HG02884 (cell line): ENCODE measurements around the gene OR6J1.
"Not testable (repeated sequence)": the region's sequence is repeated elsewhere in the genome, so short reads cannot be mapped to it uniquely, and the experiment has no call there.

ENCODE experiments used
- ATAC-seq: cut with Tn5 transposase; IDR thresholded peaks from one replicate; pipeline ENCODE4 v1.9.1; 2021; ENCODE audit warnings: mild to moderate bottlenecking, moderate library complexity; ENCODE audit not compliant: unreplicated experiment

OR6J1 gene

DNA sequence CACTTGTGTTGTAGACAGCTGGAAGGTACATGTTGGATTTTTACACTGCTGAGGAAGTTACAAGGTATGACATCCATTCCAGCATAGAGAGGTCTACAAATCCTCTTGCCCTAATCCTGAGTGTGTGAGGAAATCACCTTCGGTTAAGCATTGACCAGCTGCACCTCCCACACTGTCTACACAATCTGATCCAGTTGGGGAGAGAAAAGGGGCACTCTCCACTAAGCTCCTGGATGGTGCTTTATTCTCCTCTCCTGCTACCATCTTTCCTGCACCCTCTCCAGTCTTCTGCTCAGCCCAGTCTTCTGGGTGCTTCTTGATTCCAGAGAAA lies at the start of gene OR6J1:
TSS of gene OR6J1 (minus strand) at position 48 of the 331 bp plus-strand sequence. CDS start 9,541 bp downstream, outside the sequence.
- ATAC-seq = no peak

DNA sequence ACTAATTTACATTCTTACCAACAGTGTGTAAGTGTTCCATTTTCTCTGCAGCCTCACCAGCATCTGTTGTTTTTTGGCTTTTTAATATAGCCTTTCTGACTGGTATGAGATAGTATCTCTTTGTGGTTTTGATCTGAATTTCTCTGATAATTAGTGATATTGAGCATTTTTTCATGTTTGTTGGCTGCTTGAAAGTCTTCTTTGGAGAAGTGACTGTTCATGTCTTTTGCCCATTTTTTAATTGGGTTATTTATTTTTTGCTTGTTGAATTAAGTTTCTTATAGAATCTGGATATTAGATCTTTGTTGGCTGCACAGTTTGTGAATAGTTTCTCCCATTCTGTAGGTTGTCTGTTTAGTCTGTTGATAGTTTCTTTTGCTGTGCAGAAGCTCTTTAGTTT lies 48.0 kb upstream of the OR6J1 start:
- no peak for ATAC-seq

DNA sequence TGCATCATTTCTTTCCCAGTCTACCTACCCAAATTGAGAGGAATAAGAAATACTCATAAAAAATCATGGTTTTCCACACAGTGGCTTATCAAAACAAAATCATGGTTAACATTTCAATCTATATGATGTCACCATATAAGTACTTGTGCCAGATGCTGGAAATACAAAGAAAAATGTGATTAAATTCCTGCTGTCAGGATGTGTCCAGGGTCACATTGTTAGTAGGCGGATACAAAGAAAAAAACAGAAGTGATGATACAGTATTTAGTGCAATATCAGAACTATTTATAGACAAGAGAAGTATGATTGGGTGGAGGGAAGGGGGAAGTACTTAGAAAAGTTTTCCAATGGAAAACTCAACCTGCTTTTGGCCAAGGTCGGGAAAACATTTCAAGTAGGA lies 47.0 kb upstream of the OR6J1 start:
- no peak for ATAC-seq

DNA sequence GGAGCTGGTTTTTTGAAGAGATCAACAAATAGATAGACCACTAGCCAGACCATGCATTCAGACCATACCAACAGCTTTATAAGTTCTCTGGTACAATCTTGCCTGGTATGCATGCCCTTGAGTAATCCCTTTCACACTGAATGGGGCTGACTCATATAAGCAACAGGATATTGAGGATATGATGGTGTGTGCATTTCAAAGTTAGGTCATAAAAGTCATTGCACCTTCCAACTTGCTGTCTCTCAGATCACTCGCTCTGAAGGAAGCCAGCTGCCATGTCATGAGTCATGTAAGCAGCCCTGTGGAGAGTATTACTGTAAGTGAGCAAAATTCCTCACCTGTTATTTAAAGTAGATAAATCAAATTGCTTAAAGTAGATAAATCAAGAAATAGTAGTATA lies 45.0 kb upstream of the OR6J1 start:
- no peak for ATAC-seq

DNA sequence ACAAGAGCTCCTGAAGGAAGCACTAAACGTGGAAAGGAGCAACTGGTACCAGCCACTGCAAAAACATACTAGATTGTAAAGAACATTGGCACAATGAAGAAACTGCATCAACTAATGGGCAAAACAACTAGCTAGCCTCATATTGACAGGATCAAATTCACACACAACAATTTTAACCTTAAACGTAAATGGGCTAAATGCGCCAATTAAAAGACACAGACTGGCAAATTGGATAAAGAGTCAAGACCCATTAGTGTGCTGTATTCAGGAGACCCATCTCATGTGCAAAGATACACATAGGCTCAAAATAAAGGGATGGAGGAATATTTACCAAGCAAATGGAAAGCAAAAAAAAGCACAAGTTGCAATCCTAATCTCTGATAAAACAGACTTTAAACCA lies 43.8 kb upstream of the OR6J1 start:
- ATAC-seq = not testable (repeated sequence)

DNA sequence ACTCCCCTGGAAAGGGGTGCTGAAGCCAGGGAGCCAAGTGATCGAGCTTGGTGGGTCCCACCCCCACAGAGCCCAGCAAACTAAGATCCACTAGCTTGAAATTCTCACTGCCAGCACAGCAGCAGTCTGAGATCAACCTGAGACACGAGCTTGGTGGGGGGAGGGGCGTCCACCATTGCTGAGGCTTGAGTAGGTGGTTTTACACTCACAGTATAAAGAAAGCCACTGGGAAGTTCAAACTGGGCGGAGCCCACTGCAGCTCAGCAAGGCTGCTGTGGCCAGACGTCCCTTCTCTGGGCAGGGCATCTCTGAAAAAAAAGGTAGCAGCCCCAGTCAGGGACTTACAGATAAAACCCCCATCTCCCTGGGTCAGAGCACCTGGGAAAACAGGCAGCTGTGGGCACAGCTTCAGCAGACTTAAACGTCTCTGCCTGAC lies 42.0 kb upstream of the OR6J1 start:
- not testable (repeated sequence) for ATAC-seq

DNA sequence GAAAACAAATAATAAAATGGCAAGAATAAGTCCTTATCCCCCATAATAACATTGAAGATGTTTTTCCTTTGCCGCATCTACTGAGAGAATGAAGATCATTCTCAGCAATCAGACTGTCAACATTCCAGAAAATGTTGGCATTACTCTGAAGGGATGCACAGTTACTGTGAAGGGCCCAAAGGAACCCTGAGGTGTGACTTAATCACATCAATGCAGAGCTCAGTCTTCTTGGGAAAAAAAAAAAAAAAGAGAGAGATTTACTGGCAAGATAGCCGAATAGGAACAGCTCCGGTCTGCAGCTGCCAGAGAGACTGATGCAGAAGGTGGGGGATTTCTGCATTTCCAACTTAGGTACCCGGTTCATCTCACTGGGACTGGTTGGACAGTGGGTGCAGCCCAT lies 41.3 kb upstream of the OR6J1 start:
- no peak for ATAC-seq

DNA sequence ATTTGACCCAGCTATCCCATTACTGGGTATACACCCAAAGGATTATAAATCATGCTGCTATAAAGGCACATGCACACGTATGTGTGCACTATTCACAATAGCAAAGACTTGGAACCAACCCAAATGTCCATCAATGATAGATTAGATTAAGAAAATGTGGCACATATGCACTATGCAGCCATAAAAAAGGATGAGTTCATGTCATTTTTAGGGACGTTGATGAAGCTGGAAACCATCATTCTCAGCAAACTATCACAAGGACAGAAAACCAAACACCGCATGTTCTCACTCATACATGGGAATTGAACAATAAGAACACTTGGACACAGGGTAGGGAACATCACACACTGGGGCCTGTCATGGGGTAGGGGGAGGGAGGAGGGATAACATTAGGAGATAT lies 39.3 kb upstream of the OR6J1 start:
- ATAC-seq = not testable (repeated sequence)

DNA sequence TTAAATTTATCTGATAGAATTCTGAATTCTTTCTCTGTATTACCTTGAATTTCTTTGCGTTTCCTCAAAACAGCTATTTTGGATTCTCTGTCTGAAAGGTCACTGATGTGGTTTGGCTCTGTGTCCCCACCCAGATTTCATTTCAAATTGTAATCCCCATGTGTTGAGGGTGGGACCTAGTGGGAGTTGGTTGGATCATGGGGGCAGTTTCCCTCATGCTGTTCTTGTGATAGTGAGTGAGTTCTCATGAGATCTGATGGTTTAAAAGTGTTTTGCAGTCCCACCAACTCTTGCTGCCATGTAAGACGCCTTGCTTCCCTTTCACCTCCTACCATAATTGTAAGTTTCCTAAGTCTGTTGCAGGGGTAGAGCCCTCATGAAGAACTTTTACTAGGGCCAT lies 34.1 kb upstream of the OR6J1 start:
- ATAC-seq = no peak

DNA sequence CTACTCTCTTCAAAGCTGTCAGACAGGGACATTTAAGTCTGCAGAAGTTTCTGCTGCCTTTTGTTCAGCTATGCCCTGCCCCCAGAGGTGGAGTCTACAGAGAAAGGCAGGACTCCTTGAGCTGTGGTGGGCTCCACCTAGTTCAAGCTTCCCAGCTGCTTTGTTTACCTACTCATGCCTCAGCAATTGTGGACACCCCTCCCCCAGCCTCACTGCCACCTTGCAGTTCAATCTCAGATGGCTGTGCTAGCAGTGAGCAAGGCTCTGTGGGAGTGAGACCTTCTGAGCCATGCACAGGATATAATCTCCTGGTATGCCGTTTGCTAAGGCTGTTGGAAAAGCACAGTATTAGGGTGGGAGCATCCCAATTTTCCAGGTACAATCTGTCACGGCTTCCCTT lies 33.4 kb upstream of the OR6J1 start:
- ATAC-seq = not testable (repeated sequence)

DNA sequence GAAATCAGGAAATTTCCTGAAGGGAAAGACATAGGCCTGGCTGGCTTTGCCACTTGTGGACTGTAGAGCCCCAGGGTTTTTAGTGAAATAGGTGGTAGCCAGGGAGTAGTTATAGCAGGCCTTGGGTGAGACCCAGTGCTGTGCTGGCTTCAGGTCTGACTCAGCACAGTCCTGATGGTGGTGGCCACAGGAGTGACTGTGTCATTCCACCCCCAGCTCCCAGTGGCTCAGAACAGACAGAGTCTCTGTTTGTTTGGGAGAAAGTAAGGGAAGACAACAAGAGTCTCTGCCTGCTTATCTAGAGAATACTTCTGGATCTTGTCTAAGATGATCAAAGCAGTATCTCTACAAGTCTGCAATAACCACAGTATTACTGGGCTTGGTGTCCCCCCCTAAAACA lies 27.5 kb upstream of the OR6J1 start:
- ATAC-seq = no peak

DNA sequence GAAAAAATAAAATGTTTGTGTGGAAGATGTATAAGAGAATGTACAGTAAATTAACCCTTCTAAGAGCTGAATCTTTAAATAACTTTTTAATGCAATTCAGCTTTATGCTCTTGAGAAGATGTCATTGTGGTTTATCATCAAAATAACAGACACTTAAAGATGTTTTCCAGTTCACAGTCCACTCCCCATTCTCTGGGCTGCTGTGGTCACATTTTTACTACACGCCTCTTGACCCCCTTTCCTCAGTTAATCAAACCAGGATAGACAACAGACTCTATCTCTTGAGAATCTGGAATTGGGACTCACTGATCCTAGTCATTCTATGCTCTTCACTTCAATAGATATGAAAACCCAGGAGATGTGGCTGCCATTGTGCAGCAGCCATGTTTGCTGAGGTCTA lies 24.7 kb upstream of the OR6J1 start:
- no peak for ATAC-seq

DNA sequence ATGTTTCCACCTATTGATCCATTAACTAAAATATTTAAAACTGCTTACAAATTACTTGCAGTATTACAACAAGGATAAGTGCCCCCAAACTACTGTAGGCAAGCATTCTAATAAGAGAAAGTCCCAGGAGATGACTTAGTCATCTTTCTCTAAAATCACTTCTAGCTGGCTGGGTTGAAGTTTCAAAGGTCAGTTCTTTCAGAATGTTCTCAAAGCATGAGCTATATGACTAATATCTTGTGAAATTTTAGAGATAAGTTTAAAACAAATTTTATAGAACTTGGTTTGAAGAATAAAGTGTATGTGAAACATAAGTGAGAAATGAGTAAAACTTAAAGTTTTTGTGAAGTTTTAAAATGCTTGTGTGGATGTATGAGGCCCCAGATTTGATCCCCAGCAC lies 24.3 kb upstream of the OR6J1 start:
- ATAC-seq = no peak

DNA sequence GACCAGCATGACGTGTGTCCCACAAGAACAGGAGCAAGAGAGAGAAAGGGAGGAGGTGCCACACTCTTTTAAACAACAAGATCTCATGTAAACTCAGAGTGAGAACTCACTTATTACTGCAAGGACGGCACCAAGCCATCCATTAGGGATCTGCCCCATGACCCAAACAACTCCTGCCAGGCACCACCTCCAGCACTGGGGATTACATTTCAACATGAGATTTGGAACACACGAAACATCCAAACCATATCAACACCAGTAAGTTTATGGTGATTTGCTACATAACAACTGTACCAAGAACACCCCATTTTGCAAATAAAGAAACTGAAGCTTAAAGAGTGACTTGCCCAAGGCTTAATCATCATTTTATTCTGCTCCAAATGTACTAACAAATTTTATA lies 23.7 kb upstream of the OR6J1 start:
- ATAC-seq = no peak

DNA sequence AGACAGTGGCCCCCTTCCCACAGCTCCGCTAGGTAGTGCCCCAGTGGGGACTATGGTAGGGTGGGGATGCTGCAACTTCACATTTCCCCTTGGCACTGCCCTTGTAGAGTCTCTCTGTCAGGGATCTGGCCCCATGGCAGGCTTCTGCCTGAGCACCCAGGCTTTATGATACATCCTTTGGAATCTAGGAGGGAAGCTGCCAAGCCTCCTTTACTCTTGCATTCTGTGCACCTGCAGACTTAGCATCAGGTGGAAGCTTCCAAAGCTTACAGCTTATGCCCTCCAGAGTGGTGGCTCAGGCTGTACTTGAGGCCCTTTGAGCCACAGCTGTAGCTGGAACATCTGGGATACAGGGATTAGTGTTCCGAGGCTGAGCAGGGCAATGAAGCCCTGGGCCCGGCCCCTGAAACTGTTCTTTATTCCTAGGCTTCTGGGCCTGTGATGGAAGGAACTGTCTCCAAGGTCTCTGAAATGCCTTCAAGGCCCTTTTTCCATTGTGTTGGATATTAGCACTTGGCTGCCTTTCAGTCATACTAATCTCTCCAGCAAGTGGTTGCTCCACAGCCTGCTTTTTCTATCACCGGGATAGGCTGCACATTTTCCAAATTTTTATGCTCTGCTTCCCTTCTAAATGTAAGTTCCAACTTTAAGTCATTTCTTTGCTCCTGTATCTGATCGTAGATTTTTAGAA lies 22.2 kb upstream of the OR6J1 start:
- no peak for ATAC-seq

DNA sequence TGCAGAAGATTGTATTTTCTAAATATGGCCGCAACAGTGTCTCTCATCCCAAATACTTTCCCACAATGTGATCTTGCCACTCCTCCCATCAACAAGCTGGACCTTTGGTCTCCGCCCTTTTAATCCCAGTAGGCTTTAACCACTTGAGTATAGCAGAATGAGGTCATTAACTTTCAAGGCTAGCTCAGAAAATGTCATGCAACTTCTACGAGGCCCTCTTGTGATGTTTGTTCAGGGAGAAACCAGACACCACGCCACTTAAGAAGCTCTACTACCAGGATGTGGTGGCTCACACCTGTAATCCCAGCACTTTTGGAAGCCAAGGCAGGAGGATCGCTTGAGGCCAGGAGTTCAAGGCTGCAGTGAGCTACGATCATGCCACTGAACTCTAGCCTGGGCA lies 20.1 kb upstream of the OR6J1 start:
- no peak for ATAC-seq

DNA sequence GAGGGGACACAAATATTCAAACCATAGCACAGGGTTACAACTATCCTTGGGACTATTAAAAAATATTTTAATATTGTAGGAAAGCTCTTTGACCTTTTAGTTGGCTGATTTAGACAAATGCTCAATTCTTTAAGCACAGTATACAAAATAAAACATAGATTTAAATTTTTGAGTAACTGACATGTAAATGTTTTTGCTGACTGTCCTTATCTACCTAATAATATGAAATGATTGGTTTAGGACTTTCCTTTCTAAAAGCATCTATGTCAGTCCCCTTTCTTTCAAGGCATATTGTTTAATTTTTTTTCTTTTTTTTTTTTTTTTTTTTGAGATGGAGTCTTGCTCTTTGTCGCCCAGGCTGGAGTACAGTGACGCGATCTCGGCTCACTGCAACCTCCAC lies 16.5 kb upstream of the OR6J1 start:
- ATAC-seq = no peak

DNA sequence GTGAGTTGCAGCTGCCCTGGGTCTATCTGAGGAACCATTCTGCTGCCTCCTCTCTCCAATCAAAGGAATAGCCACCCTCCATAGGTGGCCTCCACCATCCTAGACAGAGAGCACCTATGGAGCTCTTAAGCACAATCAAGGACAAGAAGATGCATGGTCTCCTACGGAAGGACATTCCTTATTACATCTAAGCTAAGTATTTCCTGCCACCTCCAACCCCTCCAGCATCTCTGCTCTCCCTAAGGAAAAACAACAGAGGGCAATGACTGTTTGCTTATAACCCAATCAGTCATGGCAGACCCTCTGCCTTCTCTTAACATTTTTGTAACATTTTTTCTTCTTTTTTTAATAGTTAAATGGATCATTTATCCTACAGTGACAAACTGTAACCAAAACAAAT lies 14.8 kb upstream of the OR6J1 start:
- ATAC-seq = no peak

DNA sequence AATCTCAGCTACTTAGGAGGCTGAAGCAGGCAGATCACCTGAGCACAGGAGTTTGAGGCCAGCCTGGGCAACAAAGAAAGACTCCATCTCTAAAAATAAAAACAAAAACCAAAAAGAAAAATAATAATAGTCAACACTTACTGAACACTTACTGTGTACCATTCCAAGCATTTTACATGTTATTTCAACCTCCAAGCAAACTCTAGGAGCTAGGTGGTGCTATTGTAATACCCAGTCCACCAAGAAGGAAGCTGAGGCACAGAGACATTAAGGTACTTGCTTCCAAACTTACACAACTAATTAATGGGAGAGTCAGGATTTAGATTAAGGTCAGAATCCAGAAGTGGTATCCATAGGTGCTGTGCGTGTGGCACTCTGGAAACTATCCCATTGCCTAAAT lies 13.7 kb upstream of the OR6J1 start:
- no peak for ATAC-seq

DNA sequence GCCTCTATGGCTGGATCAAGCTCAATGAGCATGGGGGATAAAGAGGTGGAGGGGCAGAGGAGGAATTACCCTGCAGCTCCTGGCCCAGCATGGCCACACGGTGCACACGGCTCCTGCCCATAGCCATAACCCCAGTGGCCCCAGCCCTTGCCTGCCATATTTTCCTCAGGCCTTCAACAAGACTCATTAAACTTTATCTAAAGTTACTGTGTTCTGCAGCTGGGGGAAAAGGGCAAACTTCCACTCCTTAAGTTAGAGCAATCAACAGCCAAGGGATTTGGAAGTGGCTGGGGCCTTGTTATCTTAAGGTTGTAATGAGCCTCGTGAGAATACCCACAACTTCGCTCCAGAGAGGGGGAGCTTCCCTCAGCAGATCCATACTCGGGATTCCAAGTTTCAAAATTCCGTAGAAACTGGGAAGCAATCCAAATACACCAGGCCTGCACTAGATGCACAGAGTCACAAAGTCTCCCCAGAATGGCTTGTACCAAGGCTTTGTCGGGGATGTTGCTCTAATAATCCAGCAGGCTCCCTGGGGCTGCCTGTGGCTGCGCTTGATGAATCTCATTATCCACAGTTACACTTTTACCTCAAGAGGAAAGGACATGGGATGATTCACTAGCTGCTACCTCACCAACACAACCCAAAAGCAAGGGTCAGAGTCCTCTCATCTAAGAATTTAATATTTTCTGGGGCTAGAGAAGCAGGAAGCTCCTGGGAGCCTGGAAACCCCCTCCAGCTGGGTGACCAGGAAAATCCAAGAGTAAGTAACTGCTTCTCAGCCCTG lies 13.0 kb upstream of the OR6J1 start:
- ATAC-seq = no peak

DNA sequence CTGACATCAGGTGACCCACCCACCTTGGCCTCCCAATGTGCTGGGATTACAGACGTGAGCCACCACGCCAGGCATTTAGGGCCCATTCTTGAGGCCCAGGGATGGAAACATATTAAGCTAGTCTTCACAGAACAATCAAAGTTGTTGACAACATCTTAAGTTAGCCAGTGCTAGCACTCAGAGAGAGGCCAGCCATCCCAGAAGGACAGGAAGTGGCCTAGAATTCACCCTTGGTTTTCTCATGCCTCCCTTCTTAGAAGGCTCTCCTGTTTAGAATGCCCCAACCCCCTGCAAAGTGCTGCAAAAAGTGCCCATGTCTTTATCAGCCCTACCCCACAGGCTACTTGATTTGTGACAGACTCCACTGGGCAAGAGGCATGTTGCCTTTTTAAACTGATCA lies 12.1 kb upstream of the OR6J1 start:
- no peak for ATAC-seq

DNA sequence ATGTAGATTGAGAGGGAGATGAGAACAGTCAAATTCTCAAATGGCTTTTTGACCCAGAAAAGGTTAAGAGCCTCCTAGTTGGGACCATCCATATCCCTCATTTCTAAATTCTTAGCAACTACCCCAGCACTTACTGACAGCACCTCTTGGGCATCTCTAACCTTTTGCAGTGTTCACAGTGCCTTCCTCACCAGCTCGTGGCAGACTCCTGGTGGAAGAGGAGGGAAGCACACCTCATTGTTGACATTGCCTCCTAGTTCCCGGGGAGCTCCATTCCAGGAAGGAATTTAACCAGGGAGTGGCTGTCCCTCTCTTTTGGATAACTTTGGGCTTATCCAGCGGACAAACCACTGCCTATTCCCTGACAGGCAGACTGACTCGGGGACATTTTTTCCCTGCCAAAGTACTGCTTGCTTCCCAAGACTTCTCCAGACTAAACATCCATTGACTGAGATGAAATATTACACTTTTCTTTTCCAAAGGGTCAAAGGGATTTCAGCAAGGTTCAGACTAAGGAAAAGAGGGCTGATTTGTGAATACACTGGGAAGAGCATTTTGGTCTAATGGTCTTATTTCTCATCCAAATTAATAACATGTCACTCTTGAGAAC lies 9.0 kb upstream of the OR6J1 start:
- ATAC-seq = no peak
